SK-MEL-5 (cell line): Measurements from ENCODE around the gene KRTAP4-5. TPM values are rescaled to one million over a fixed set of nuclear protein-coding genes. Genes with fewer than 3 reads are reported as not detected.
"Not testable (repeated sequence)": the region's sequence is repeated elsewhere in the genome, so short reads cannot be mapped to it uniquely, and the experiment has no call there.

Experiments
- DNase-seq: peaks from one replicate; pipeline ENCODE4 v3.0.0-alpha.2; 2016; ENCODE audit warnings: low read depth, low spot score
- in situ Hi-C: cut with HindIII; loops from 2 replicates; pipeline ENCODE4 v1.10.0; 2016; ENCODE audit warnings: low sequenced_read_pairs, high pct_unique_total_duplicates, low pct_unique_long_range_greater_than_20kb
- polyA plus RNA-seq, 2 experiments: library from polyadenylated mRNA; depleted of rRNA; stranded (reverse); fragments of >200 nt; gene quantifications; 2 replicates each; pipeline ENCODE4 v1.2.3, GENCODE V29; 2015
- total RNA-seq: library from RNA; depleted of rRNA; stranded (reverse); fragments of >200 nt; shearing (Covaris generic); gene quantifications from 2 replicates; pipeline ENCODE4 v1.2.3, GENCODE V29; 2014; rRNA removed

The KRTAP4-5 gene
- total RNA-seq, result not detected in 2 replicates
- polyA plus RNA-seq (2015; cell fraction: cytosol; rRNA removed), result not detected in 2 replicates
- polyA plus RNA-seq (2015; cell fraction: nucleus; rRNA removed), result not detected in 2 replicates

GRCh38 chr17:41149652-41149985, at the start of gene KRTAP4-5:
KRTAP4-5 (minus strand) TSS chr17:41149825; CDS start chr17:41149767, 58 bp downstream.
- no peak for DNase-seq
- in situ Hi-C loops, result no loop called here

GRCh38 chr17:41196068-41196467, 46.4 kb upstream of the KRTAP4-5 start:
- in situ Hi-C loops, result no loop called here
- no peak for DNase-seq

- no peak for DNase-seq
- in situ Hi-C loops, result no loop called here
Observed at GRCh38 chr17:41190328-41190727, 40.7 kb upstream of the KRTAP4-5 start.

- DNase-seq, in situ Hi-C loops: not testable (repeated sequence)
Observed at GRCh38 chr17:41189837-41190318, 40.3 kb upstream of the KRTAP4-5 start, which contains the start of gene KRTAP9-1. KRTAP9-1 (plus strand) TSS chr17:41189887; CDS start chr17:41189887, 0 bp downstream.

GRCh38 chr17:41186872-41187271, 37.2 kb upstream of the KRTAP4-5 start:
- DNase-seq, result no peak
- in situ Hi-C loops, result no loop called here

- no peak for DNase-seq
- in situ Hi-C loops, result no loop called here
Observed at GRCh38 chr17:41185001-41185400, 35.4 kb upstream of the KRTAP4-5 start.

- DNase-seq, result no peak
- in situ Hi-C loops, result no loop called here
Observed at GRCh38 chr17:41184480-41184961, 34.9 kb upstream of the KRTAP4-5 start, which contains the start of gene KRTAP4-1. KRTAP4-1 (minus strand) TSS chr17:41184911; CDS start chr17:41184854, 57 bp downstream.

GRCh38 chr17:41178843-41179616, 29.4 kb upstream of the KRTAP4-5 start:
- in situ Hi-C loops, result no loop called here
- no peak for DNase-seq

GRCh38 chr17:41178341-41178740, 28.7 kb upstream of the KRTAP4-5 start:
- in situ Hi-C loops, result no loop called here
- no peak for DNase-seq

- in situ Hi-C loops, result no loop called here
- DNase-seq, result no peak
Observed at GRCh38 chr17:41177727-41178271, 28.2 kb upstream of the KRTAP4-5 start, which contains the start of gene KRTAP4-2. KRTAP4-2 (minus strand) TSS chr17:41178221; CDS start chr17:41178164, 57 bp downstream.

GRCh38 chr17:41176744-41177387, 27.2 kb upstream of the KRTAP4-5 start:
- in situ Hi-C loops, result no loop called here
- DNase-seq, result no peak

- in situ Hi-C loops, result no loop called here
- DNase-seq, result no peak
Observed at GRCh38 chr17:41171886-41172285, 22.3 kb upstream of the KRTAP4-5 start.

GRCh38 chr17:41168121-41168520, 18.5 kb upstream of the KRTAP4-5 start, which contains the start of gene KRTAP4-3:
KRTAP4-3 (minus strand) TSS chr17:41168221; CDS start chr17:41168172, 49 bp downstream.
- in situ Hi-C loops, result no loop called here
- DNase-seq, result no peak

- in situ Hi-C loops, result no loop called here
- DNase-seq, result no peak
Observed at GRCh38 chr17:41167561-41167960, 17.9 kb upstream of the KRTAP4-5 start.

GRCh38 chr17:41163828-41164227, 14.2 kb upstream of the KRTAP4-5 start:
- in situ Hi-C loops, result no loop called here
- DNase-seq, result no peak

GRCh38 chr17:41160648-41161047, 11.0 kb upstream of the KRTAP4-5 start, which contains the start of gene KRTAP4-4:
KRTAP4-4 (minus strand) TSS chr17:41160748; CDS start chr17:41160691, 57 bp downstream.
- in situ Hi-C loops, result no loop called here
- DNase-seq, result no peak

- DNase-seq, in situ Hi-C loops: not testable (repeated sequence)
Observed at GRCh38 chr17:41160190-41160589, 10.6 kb upstream of the KRTAP4-5 start.

- in situ Hi-C loops, result no loop called here
- no peak for DNase-seq
Observed at GRCh38 chr17:41153856-41154255, 4.2 kb upstream of the KRTAP4-5 start.
